ENCODE results near the gene FGF14.

Gene FGF14

GRCh38 chr13:101893021-101893420, 508.8 kb downstream of the FGF14 start:
- in situ Hi-C loops (cut with HindIII; ENCODE audit: low sequenced_read_pairs) = loop anchor here (5.0 kb wide), 1 partner anchor 46 kb away; no protein-coding TSS in a partner anchor

GRCh38 chr13:101892296-101892695, 509.6 kb downstream of the FGF14 start:
- in situ Hi-C loops (cut with HindIII; ENCODE audit: low sequenced_read_pairs) = loop anchor here (5.0 kb wide), 1 partner anchor 45 kb away; no protein-coding TSS in a partner anchor

GRCh38 chr13:101881593-101881992, 520.3 kb downstream of the FGF14 start:
- in situ Hi-C loops (cut with HindIII; ENCODE audit: low sequenced_read_pairs) = no loop called here

GRCh38 chr13:101880581-101880980, 521.3 kb downstream of the FGF14 start:
- in situ Hi-C loops (cut with HindIII; ENCODE audit: low sequenced_read_pairs) = no loop called here

- in situ Hi-C loops (cut with HindIII; ENCODE audit: low sequenced_read_pairs) = no loop called here
These were observed 524.9 kb downstream of the FGF14 start for GRCh38 chr13:101876951-101877350.

GRCh38 chr13:101875717-101876393, 526.0 kb downstream of the FGF14 start:
- in situ Hi-C loops (cut with HindIII; ENCODE audit: low sequenced_read_pairs) = no loop called here

GRCh38 chr13:101875091-101875490, 526.8 kb downstream of the FGF14 start:
- in situ Hi-C loops (cut with HindIII; ENCODE audit: low sequenced_read_pairs) = no loop called here

- in situ Hi-C loops (cut with HindIII; ENCODE audit: low sequenced_read_pairs) = no loop called here
These were observed 532.3 kb downstream of the FGF14 start for GRCh38 chr13:101869553-101869952.

GRCh38 chr13:101868585-101869469, 533.0 kb downstream of the FGF14 start:
- in situ Hi-C loops (cut with HindIII; ENCODE audit: low sequenced_read_pairs) = no loop called here

- in situ Hi-C loops (cut with HindIII; ENCODE audit: low sequenced_read_pairs) = no loop called here
These were observed 534.8 kb downstream of the FGF14 start for GRCh38 chr13:101866889-101867581.

- in situ Hi-C loops (cut with HindIII; ENCODE audit: low sequenced_read_pairs) = no loop called here
These were observed 543.0 kb downstream of the FGF14 start for GRCh38 chr13:101858860-101859259.

GRCh38 chr13:101846701-101847100, 555.1 kb downstream of the FGF14 start:
- in situ Hi-C loops (cut with HindIII; ENCODE audit: low sequenced_read_pairs) = loop anchor here (5.0 kb wide), 1 partner anchor 46 kb away; no protein-coding TSS in a partner anchor

GRCh38 chr13:101846249-101846648, 555.6 kb downstream of the FGF14 start:
- in situ Hi-C loops (cut with HindIII; ENCODE audit: low sequenced_read_pairs) = loop anchor here (5.0 kb wide), 1 partner anchor 46 kb away; no protein-coding TSS in a partner anchor

- in situ Hi-C loops (cut with HindIII; ENCODE audit: low sequenced_read_pairs) = loop anchor here (5.0 kb wide), 1 partner anchor 47 kb away; no protein-coding TSS in a partner anchor
These were observed 556.4 kb downstream of the FGF14 start for GRCh38 chr13:101845245-101846020.

GRCh38 chr13:101841698-101842097, 560.1 kb downstream of the FGF14 start:
- in situ Hi-C loops (cut with HindIII; ENCODE audit: low sequenced_read_pairs) = no loop called here

- in situ Hi-C loops (cut with HindIII; ENCODE audit: low sequenced_read_pairs) = loop anchor here (5.0 kb wide), 1 partner anchor 61 kb away; no protein-coding TSS in a partner anchor
These were observed 563.5 kb downstream of the FGF14 start for GRCh38 chr13:101838323-101838722.

GRCh38 chr13:101837778-101838177, 564.1 kb downstream of the FGF14 start:
- in situ Hi-C loops (cut with HindIII; ENCODE audit: low sequenced_read_pairs) = loop anchor here (5.0 kb wide), 1 partner anchor 60 kb away; no protein-coding TSS in a partner anchor

GRCh38 chr13:101837288-101837687, 564.6 kb downstream of the FGF14 start:
- in situ Hi-C loops (cut with HindIII; ENCODE audit: low sequenced_read_pairs) = loop anchor here (5.0 kb wide), 1 partner anchor 60 kb away; no protein-coding TSS in a partner anchor

- in situ Hi-C loops (cut with HindIII; ENCODE audit: low sequenced_read_pairs) = loop anchor here (5.0 kb wide), 1 partner anchor 59 kb away; no protein-coding TSS in a partner anchor
These were observed 565.9 kb downstream of the FGF14 start for GRCh38 chr13:101835920-101836319.

GRCh38 chr13:101833671-101834070, 568.2 kb downstream of the FGF14 start:
- in situ Hi-C loops (cut with HindIII; ENCODE audit: low sequenced_read_pairs) = no loop called here

Data from endothelial cell of hepatic sinusoid (primary cell).